Spleen (tissue), 11 donors: ENCODE results near the gene ELAVL2. TPM values are rescaled to one million over a fixed set of nuclear protein-coding genes. Genes with fewer than 3 reads are reported as not detected.

ENCODE experiments used
- DNase-seq: peaks from one replicate; pipeline ENCODE4 v3.0.0-alpha.2; 2020
- H3K27ac ChIP-seq, 8 donors: fragments of 200-600 bp; sonication (generic) in 7 of 8; 1 replicate in 4 of 8; 2 replicates in 4 of 8; pipeline versions ENCODE4 v1.5.0 to v1.8.0; 2016 to 2021; ENCODE audit warnings: inconsistent platforms in 4 of 8, mild to moderate bottlenecking in 4 of 8, moderate library complexity in 1 of 8
- H3K27me3 ChIP-seq, 7 donors: fragments of 200-600 bp; sonication (generic) in 6 of 7; replicated peaks in 1 of 7; 1 replicate in 4 of 7; 2 replicates in 3 of 7; pipeline versions ENCODE4 v1.5.0 to v1.8.0; 2016 to 2021; ENCODE audit warnings: inconsistent platforms in 3 of 7, mild to moderate bottlenecking in 1 of 7
- H3K36me3 ChIP-seq, 6 donors: fragments of 200-600 bp; sonication (generic) in 5 of 6; 1 replicate in 4 of 6; 2 replicates in 2 of 6; pipeline versions ENCODE4 v1.5.0 to v1.8.0; 2016 to 2021; ENCODE audit warnings: inconsistent platforms in 2 of 6
- H3K4me1 ChIP-seq, 6 donors: fragments of 200-600 bp; sonication (generic) in 5 of 6; 1 replicate in 3 of 6; 2 replicates in 3 of 6; pipeline versions ENCODE4 v1.5.0 to v1.8.0; 2016 to 2021; ENCODE audit warnings: inconsistent platforms in 3 of 6
- H3K4me3 ChIP-seq, 8 donors: fragments of 200-600 bp; sonication (generic) in 7 of 8; 1 replicate in 4 of 8; 2 replicates in 4 of 8; pipeline versions ENCODE4 v1.5.0 to v1.8.0; 2016 to 2021; ENCODE audit warnings: inconsistent platforms in 4 of 8, mild to moderate bottlenecking in 4 of 8, moderate library complexity in 2 of 8
- H3K9me3 ChIP-seq, 8 donors: fragments of 200-600 bp; sonication (generic) in 7 of 8; 1 replicate in 4 of 8; 2 replicates in 4 of 8; pipeline versions ENCODE4 v1.5.0 to v1.8.0; 2016 to 2021; ENCODE audit warnings: inconsistent platforms in 4 of 8
- POLR2A ChIP-seq, 3 donors: fragments of 450-650 bp; IDR thresholded peaks; one replicate each; pipeline ENCODE4 v1.5.1; 2017; ENCODE audit warnings: antibody characterized with exemption in 3 of 3, mild to moderate bottlenecking in 1 of 3
- POLR2AphosphoS5 ChIP-seq, 3 donors: sonication (generic); formaldehyde crosslinking; IDR thresholded peaks; one replicate each; pipeline ENCODE4 v1.5.1; 2017; ENCODE audit warnings: antibody characterized with exemption in 3 of 3
- WGBS, 5 donors: extraction: QIAGEN DNeasy Blood & Tissue Kit in 3 of 5; methylation state at CpG; one replicate each; pipeline versions ENCODE4 v1.1.5 to v1.1.7; 2013 to 2018; 5-methylcytosine and 5-hydroxymethylcytosine counted together
- intact Hi-C: fragments of 100-400 bp; cut with DNase I; formaldehyde crosslinking; loops from one replicate; pipeline ENCODE4 v1.15.0; 2023; ENCODE audit warnings: low total_unique reads
- polyA plus RNA-seq, 3 donors: library from polyadenylated mRNA; stranded (reverse); fragments of 200-250 nt; gene quantifications; one replicate each; pipeline ENCODE4 v1.2.1, GENCODE V29; 2013
- total RNA-seq, 7 donors: library from RNA; depleted of rRNA in 3 of 7; stranded (reverse); fragments of >200 nt in 3 of 7; fragmentation: NEBNext Ultra II Directional in 4 of 7; extraction: Animal tissue kit (Norgen Biotek cat#: 25700) in 4 of 7; gene quantifications; one replicate each; pipeline versions ENCODE4 v1.1.0 to v1.2.1, GENCODE V29; 2016 to 2021
- TF ChIP-seq, protein P1 (sequence below), 11 experiments: fragments of 200-600 bp in 7 of 11; fragments of 450-650 bp in 4 of 11; sonication (generic) in 4 of 11; IDR thresholded peaks in 8 of 11; conservative IDR thresholded peaks in 3 of 11; 1 replicate in 7 of 11; 2 replicates in 4 of 11; pipeline versions ENCODE4 v1.4.0 to v1.8.0; 2016 to 2021; ENCODE audit warnings: antibody characterized with exemption in 11 of 11, inconsistent platforms in 4 of 11, mild to moderate bottlenecking in 1 of 11
- donor health status: healthy with polysubstance abuse.
- donor health status: DM: no; HTN: no; CAD: no; lungs with moderate emphysema.
- donor health status: DM: no; HTN: no; CAD: no.
- donor health status: Bipolar disorder and iron deficiency.
- donor health status: healthy.
- donor health status: DM: no; HTN: no; CAD: no.
- donor health status: DM: yes; HTN: yes; CAD: no.

ELAVL2 gene
- total and polyA plus RNA-seq, 10 donors = 0.02 to 0.12 (median 0.03) TPM; not detected in 7

DNA sequence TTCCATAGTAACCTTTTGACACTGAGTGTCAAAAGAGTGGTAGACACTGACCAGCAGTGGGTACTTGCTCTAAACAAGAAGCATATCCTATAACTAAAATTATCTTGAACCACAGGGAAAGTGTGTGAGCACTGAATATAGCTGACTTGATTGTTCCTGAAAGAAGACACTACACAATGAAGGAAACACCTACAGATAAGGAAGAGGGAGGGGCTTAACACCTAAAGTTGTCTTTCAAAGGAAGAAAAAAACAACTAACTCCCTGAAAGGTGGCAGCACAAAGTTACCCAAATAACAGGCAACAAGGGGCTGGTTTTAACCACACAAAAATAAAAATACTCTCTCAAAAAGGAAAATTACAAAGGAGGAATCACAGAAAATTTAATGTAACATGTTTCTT is 6.6 kb downstream of the ELAVL2 start:
- no peak for DNase-seq
- intact Hi-C loops = no loop called here
- TF ChIP-seq POLR2A (IDR thresholded peaks at IDR 0.05) (no peak), POLR2AphosphoS5 (IDR thresholded peaks at IDR 0.05) (no peak)
- TF ChIP-seq, protein P1, sequence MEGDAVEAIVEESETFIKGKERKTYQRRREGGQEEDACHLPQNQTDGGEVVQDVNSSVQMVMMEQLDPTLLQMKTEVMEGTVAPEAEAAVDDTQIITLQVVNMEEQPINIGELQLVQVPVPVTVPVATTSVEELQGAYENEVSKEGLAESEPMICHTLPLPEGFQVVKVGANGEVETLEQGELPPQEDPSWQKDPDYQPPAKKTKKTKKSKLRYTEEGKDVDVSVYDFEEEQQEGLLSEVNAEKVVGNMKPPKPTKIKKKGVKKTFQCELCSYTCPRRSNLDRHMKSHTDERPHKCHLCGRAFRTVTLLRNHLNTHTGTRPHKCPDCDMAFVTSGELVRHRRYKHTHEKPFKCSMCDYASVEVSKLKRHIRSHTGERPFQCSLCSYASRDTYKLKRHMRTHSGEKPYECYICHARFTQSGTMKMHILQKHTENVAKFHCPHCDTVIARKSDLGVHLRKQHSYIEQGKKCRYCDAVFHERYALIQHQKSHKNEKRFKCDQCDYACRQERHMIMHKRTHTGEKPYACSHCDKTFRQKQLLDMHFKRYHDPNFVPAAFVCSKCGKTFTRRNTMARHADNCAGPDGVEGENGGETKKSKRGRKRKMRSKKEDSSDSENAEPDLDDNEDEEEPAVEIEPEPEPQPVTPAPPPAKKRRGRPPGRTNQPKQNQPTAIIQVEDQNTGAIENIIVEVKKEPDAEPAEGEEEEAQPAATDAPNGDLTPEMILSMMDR (IDR thresholded peaks at IDR 0.05 in 8 of 11, conservative IDR thresholded peaks at IDR 0.05 in 3 of 11) = no peak
- Histone ChIP-seq H3K27ac (no peak overlapping the region), H3K36me3 (no peaks in the 10 kb centered on the region), H3K4me1 (peaks cover 0 to 21% (median 7%) of the 10 kb centered on the region in 6 donors), H3K9me3 (peaks cover 0 to 34% (median 0%) of the 10 kb centered on the region in 8 donors), H3K4me3 (no peak overlapping the region), H3K27me3 (peaks cover 5 to 63% (median 45%) of the 10 kb centered on the region in 7 donors)

DNA sequence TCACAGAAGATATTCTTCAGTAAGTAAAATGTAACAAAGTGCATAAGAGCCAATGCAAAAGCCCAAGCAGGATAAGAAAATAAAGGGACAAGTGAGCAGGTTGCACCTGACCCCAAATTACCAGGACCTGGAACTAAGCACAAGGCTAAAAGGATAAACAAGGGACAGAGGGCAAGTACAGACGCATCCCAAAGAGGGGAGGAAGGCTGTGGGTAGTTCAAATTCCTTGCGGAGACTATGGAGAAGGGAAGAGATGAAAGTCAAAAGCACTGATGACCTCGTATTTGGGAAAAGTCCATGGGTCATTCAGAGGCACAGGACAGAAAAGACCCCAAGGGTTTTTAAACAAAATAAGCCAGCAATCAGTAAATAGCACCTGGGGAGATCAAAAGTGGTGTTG is 11.8 kb downstream of the ELAVL2 start:
- no peak for DNase-seq
- H3K27ac ChIP-seq = no peak overlapping the region
- no peaks in the 10 kb centered on the region for H3K36me3 ChIP-seq
- H3K4me3 ChIP-seq = no peak overlapping the region
- TF ChIP-seq POLR2AphosphoS5 (IDR thresholded peaks at IDR 0.05) (no peak), POLR2A (IDR thresholded peaks at IDR 0.05) (no peak)
- TF ChIP-seq, protein P1 (IDR thresholded peaks at IDR 0.05 in 8 of 11, conservative IDR thresholded peaks at IDR 0.05 in 3 of 11) = no peak
- no peaks in the 10 kb centered on the region for H3K9me3 ChIP-seq
- no peaks in the 10 kb centered on the region for H3K4me1 ChIP-seq
- H3K27me3 ChIP-seq = peaks cover 0 to 11% (median 0%) of the 10 kb centered on the region in 7 donors
- 62 to 77% (median 65%) methylated on average over 3 of the region's 3 CpGs for WGBS, 5 donors
- intact Hi-C loops = no loop called here

DNA sequence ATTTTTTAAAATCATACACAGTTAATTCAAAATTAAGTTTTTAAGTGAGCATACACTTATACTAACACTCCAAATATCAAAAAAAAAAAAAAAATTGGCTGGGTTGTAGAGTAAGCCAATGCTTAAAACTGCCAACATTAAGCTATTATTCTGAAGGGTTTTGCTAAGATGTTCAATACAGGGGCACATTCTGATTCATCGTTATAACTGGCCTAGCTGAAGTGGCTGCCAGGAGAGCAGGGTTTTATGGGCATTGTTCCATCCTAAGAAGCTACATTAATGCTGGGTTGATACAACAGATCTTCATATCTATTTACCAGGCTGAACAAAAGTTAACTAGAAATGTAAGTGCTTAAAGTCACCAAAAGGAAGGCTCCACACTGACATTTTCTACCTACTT is 13.4 kb downstream of the ELAVL2 start:
- no peaks in the 10 kb centered on the region for H3K4me1 ChIP-seq
- TF ChIP-seq, protein P1 (IDR thresholded peaks at IDR 0.05 in 8 of 11, conservative IDR thresholded peaks at IDR 0.05 in 3 of 11) = no peak
- no peak for TF ChIP-seq POLR2A (IDR thresholded peaks at IDR 0.05)
- no peak for TF ChIP-seq POLR2AphosphoS5 (IDR thresholded peaks at IDR 0.05)
- no peaks in the 10 kb centered on the region for H3K27me3 ChIP-seq
- no peaks in the 10 kb centered on the region for H3K9me3 ChIP-seq
- H3K36me3 ChIP-seq = no peaks in the 10 kb centered on the region
- 83 to 94% (median 88%) methylated on average over 1 of the region's 1 CpG for WGBS, 5 donors
- DNase-seq = no peak
- H3K27ac ChIP-seq = no peak overlapping the region
- intact Hi-C loops = no loop called here
- H3K4me3 ChIP-seq = no peak overlapping the region

DNA sequence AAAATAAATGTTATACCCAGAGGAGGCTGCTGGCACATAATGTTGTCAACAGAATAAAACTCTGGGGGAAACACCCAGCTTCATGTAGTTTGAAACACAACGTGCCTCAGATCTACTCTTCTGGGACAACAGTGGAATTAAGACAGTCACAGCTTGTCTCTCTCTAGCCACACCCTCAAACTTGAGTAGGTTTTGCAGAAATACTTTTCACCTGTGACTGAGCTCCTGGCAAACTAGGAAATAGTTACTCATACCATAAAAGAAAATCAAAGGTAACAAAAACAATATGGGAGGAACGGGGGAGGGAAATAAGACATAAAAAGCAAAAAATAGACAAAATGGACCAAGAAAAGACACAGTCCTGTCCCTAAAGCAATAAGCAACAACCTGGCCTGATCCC is 14.4 kb downstream of the ELAVL2 start:
- no peaks in the 10 kb centered on the region for H3K4me1 ChIP-seq

More for the DNA sequence above, 14.4 kb downstream of the ELAVL2 start:
- WGBS, 5 donors = 57 to 76% (median 64%) methylated on average over 2 of the region's 2 CpGs
- Histone ChIP-seq H3K9me3 (no peaks in the 10 kb centered on the region), H3K36me3 (no peaks in the 10 kb centered on the region), H3K4me3 (no peak overlapping the region), H3K27me3 (no peaks in the 10 kb centered on the region), H3K27ac (no peak overlapping the region)
- no peak for DNase-seq
- TF ChIP-seq, protein P1 (IDR thresholded peaks at IDR 0.05 in 8 of 11, conservative IDR thresholded peaks at IDR 0.05 in 3 of 11) = no peak
- TF ChIP-seq POLR2A (IDR thresholded peaks at IDR 0.05) = no peak
- no peak for TF ChIP-seq POLR2AphosphoS5 (IDR thresholded peaks at IDR 0.05)
- intact Hi-C loops = no loop called here
